Suprapubic skin (tissue), 4 donors: ENCODE measurements around the gene F10. TPM values are rescaled to one million over a fixed set of nuclear protein-coding genes. Genes with fewer than 3 reads are reported as not detected.

ENCODE experiments used
- DNase-seq, 2 donors: peaks; one replicate each; pipeline ENCODE4 v3.0.0-alpha.2; 2019; ENCODE audit warnings: low spot score in 2 of 2
- H3K27ac ChIP-seq: fragments of 200-600 bp; sonication (generic); one replicate; pipeline ENCODE4 v1.5.1; 2019
- H3K27me3 ChIP-seq: fragments of 200-600 bp; sonication (generic); one replicate; pipeline ENCODE4 v1.5.1; 2019
- H3K36me3 ChIP-seq: fragments of 200-600 bp; sonication (generic); one replicate; pipeline ENCODE4 v1.5.1; 2019
- H3K4me1 ChIP-seq: fragments of 200-600 bp; sonication (generic); one replicate; pipeline ENCODE4 v1.5.1; 2019
- H3K4me3 ChIP-seq: fragments of 200-600 bp; sonication (generic); one replicate; pipeline ENCODE4 v1.5.1; 2019; ENCODE audit warnings: mild to moderate bottlenecking
- H3K9me3 ChIP-seq: fragments of 200-600 bp; sonication (generic); one replicate; pipeline ENCODE4 v1.5.1; 2019
- EP300 ChIP-seq: sonication (generic); formaldehyde crosslinking; IDR thresholded peaks from one replicate; pipeline ENCODE4 v1.6.1; 2017; ENCODE audit warnings: antibody characterized with exemption
- POLR2A ChIP-seq, 2 donors: fragments of 450-650 bp; IDR thresholded peaks; one replicate each; pipeline ENCODE4 v1.6.1; 2017; ENCODE audit warnings: antibody characterized with exemption in 2 of 2, mild to moderate bottlenecking in 2 of 2, moderate library complexity in 2 of 2
- POLR2AphosphoS5 ChIP-seq, 3 donors: sonication (generic); formaldehyde crosslinking; IDR thresholded peaks; one replicate each; pipeline ENCODE4 v1.6.1; 2017; ENCODE audit warnings: antibody characterized with exemption in 3 of 3
- WGBS: methylation state at CpG from one replicate; pipeline ENCODE4 v1.1.5; 2018; 5-methylcytosine and 5-hydroxymethylcytosine counted together
- total RNA-seq, 4 donors: library from RNA; depleted of rRNA; stranded (reverse); fragments of >200 nt; gene quantifications; one replicate each; pipeline ENCODE4 v1.1.0, GENCODE V29; 2016
- TF ChIP-seq, protein P1 (sequence below), 2 donors: fragments of 200-600 bp in 1 of 2; fragments of 450-650 bp in 1 of 2; sonication (generic) in 1 of 2; IDR thresholded peaks; one replicate each; pipeline ENCODE4 v1.5.1; 2016 to 2019; ENCODE audit warnings: antibody characterized with exemption in 2 of 2, mild to moderate bottlenecking in 1 of 2, moderate library complexity in 1 of 2

The F10 gene
- total RNA-seq, 4 donors from 2014 or later = 4.9 to 7.8 (median 6.7) TPM

GRCh38 chr13:113125506-113126264 is 3.1 kb downstream of the F10 start:
- TF ChIP-seq, protein P1, sequence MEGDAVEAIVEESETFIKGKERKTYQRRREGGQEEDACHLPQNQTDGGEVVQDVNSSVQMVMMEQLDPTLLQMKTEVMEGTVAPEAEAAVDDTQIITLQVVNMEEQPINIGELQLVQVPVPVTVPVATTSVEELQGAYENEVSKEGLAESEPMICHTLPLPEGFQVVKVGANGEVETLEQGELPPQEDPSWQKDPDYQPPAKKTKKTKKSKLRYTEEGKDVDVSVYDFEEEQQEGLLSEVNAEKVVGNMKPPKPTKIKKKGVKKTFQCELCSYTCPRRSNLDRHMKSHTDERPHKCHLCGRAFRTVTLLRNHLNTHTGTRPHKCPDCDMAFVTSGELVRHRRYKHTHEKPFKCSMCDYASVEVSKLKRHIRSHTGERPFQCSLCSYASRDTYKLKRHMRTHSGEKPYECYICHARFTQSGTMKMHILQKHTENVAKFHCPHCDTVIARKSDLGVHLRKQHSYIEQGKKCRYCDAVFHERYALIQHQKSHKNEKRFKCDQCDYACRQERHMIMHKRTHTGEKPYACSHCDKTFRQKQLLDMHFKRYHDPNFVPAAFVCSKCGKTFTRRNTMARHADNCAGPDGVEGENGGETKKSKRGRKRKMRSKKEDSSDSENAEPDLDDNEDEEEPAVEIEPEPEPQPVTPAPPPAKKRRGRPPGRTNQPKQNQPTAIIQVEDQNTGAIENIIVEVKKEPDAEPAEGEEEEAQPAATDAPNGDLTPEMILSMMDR (IDR thresholded peaks at IDR 0.05) = no peak
- TF ChIP-seq POLR2A (IDR thresholded peaks at IDR 0.05) = no peak
- DNase-seq = peak in 1 of 2 donors; percentile 29
- peaks cover 14% of the 10 kb centered on the region for H3K4me1 ChIP-seq
- no peak overlapping the region for H3K27ac ChIP-seq
- H3K9me3 ChIP-seq = no peaks in the 10 kb centered on the region
- peaks cover 12% of the 10 kb centered on the region for H3K27me3 ChIP-seq
- H3K36me3 ChIP-seq = no peaks in the 10 kb centered on the region
- 91% methylated on average over 19 of the region's 19 CpGs for WGBS
- H3K4me3 ChIP-seq = no peak overlapping the region

DNA sequence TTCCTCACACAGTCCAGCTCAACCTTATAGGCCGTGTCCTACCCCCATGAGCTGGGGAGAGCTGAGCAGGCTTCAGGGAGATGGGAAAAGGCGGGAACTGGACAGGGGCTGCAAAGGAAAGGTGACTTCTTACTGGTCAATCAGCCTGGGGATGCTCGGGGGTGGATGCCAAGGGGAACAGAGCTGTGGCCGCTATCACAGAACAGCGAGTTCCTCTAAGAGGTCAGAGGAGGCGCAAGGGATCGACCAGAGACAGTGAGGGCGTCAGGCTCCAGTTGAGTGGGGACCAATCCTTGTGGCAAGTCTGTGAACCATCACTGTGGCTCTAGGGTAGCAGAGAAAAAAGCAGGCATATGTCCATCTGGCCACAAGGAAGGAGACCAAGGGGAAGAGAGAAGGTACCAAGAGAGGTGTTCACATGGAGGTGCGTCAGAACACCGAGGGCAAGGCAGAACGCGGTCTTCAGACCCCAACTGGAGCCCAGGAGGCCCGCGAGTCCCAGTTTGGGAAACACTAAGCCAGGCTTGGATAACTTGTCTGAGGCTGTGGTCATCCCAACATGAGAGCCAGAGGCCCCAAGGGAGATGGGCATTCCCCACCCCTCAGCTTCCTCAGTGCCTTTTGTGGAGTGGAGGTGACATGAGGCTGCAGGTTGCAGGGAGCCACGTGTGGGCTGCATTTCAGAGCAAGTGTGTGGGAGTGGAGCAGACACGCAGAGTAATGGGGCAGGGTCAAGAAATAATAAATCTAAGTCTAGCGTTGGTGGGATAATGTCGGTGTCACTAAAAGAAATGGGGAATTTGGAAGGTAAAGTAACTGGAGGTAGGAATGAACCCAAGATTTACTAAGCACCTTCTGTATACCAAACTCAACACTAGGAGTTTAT is 3.9 kb downstream of the F10 start:
- peak in 1 of 2 donors; percentile 65 for DNase-seq
- no peaks in the 10 kb centered on the region for H3K9me3 ChIP-seq
- WGBS = 88% methylated on average over 18 of the region's 18 CpGs

GRCh38 chr13:113129480-113129879 is 6.9 kb downstream of the F10 start:
- peak in 1 of 2 donors; percentile 49 for DNase-seq
- Histone ChIP-seq H3K9me3 (no peaks in the 10 kb centered on the region), H3K4me1 (peaks cover 6% of the 10 kb centered on the region), H3K27ac (no peak overlapping the region), H3K27me3 (peaks cover 12% of the 10 kb centered on the region), H3K36me3 (no peaks in the 10 kb centered on the region), H3K4me3 (peak overlapping the region; percentile 32)
- no peak for TF ChIP-seq EP300
- 79% methylated on average over 27 of the region's 27 CpGs for WGBS

More for the DNA sequence above, 3.9 kb downstream of the F10 start:
- Histone ChIP-seq H3K27me3 (peaks cover 12% of the 10 kb centered on the region), H3K4me3 (no peak overlapping the region), H3K4me1 (peaks cover 14% of the 10 kb centered on the region), H3K27ac (no peak overlapping the region), H3K36me3 (no peaks in the 10 kb centered on the region)
- TF ChIP-seq POLR2A (IDR thresholded peaks at IDR 0.05) (no peak), POLR2AphosphoS5 (IDR thresholded peaks at IDR 0.05) (no peak), EP300 (no peak)
- TF ChIP-seq, protein P1 (IDR thresholded peaks at IDR 0.05) = no peak

GRCh38 chr13:113129921-113130750 is 7.5 kb downstream of the F10 start:
- 55% methylated on average over 38 of the region's 60 CpGs for WGBS
- peaks cover 6% of the 10 kb centered on the region for H3K4me1 ChIP-seq
- no peaks in the 10 kb centered on the region for H3K9me3 ChIP-seq
- peaks cover 12% of the 10 kb centered on the region for H3K27me3 ChIP-seq
- peak overlapping the region; percentile 32 for H3K4me3 ChIP-seq
- DNase-seq = peak in 1 of 2 donors; percentile 78
- H3K36me3 ChIP-seq = no peaks in the 10 kb centered on the region
- TF ChIP-seq POLR2AphosphoS5 (IDR thresholded peaks at IDR 0.05) (no peak), POLR2A (IDR thresholded peaks at IDR 0.05) (no peak), EP300 (no peak)
- TF ChIP-seq, protein P1 (IDR thresholded peaks at IDR 0.05) = no peak
- H3K27ac ChIP-seq = no peak overlapping the region

DNA sequence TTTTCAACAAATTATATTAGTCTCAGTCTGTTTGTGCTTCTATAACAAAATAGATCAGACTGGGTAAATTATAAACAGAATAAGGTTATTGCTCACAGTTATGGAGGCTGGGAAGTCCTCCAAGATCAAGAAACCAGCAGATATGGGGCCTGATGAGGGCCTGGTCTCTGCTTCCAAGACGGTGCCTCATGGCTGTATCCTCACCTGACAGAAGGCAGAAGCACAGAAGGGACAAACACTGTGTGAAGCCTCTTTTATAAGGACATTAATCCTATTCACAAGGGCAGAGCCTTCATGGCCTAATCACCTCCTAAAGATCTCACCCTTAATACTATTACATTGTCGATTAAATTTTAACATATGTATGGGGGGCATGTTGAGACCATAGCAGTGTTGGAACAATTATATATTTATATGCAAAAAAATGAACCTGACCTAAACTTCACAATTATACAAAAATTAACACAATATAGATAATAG is 12.7 kb downstream of the F10 start:
- no peak for TF ChIP-seq EP300
- TF ChIP-seq, protein P1 (IDR thresholded peaks at IDR 0.05) = no peak
- no peak for TF ChIP-seq POLR2AphosphoS5 (IDR thresholded peaks at IDR 0.05)
- TF ChIP-seq POLR2A (IDR thresholded peaks at IDR 0.05) = no peak
- H3K27me3 ChIP-seq = no peaks in the 10 kb centered on the region
- no peaks in the 10 kb centered on the region for H3K9me3 ChIP-seq
- H3K36me3 ChIP-seq = no peaks in the 10 kb centered on the region
- no peak overlapping the region for H3K4me3 ChIP-seq
- H3K27ac ChIP-seq = no peak overlapping the region
- H3K4me1 ChIP-seq = no peaks in the 10 kb centered on the region
- 88% methylated on average over 2 of the region's 2 CpGs for WGBS
- peak in 1 of 2 donors; percentile 2 for DNase-seq
